AG04450 (cell line): ENCODE data around the gene DCAF10. TPM values are rescaled to one million over a fixed set of nuclear protein-coding genes. Genes with fewer than 3 reads are reported as not detected.
"Not testable (repeated sequence)": the region's sequence is repeated elsewhere in the genome, so short reads cannot be mapped to it uniquely, and the experiment has no call there.

ENCODE experiments used
- CTCF ChIA-PET: fragments of 300-600, 350-600 bp; formaldehyde crosslinking; extraction: SDS; loops from one replicate; lab custom pipeline; 2022; ENCODE audit warnings: antibody characterized with exemption, inconsistent platforms; lab: Charles Lee
- POLR2A ChIA-PET: fragments of 350-600 bp; formaldehyde crosslinking; extraction: SDS; loops from one replicate; lab custom pipeline; 2021; ENCODE audit warnings: antibody characterized with exemption, inconsistent platforms; lab: Yijun Ruan, JAX
- DNase-seq: peaks from one replicate; pipeline ENCODE4 v3.0.0-alpha.2; 2011; ENCODE audit warnings: low read depth, low spot score
- H3K27ac ChIP-seq: one replicate; pipeline ENCODE4 v1.5.1; 2012; ENCODE audit warnings: low read depth, low read length, control low read depth
- H3K27me3 ChIP-seq: one replicate; pipeline ENCODE4 v1.6.0; 2012; ENCODE audit warnings: low read length; ENCODE audit not compliant: control insufficient read depth, insufficient read depth
- H3K4me3 ChIP-seq: 2 replicates; pipeline ENCODE4 v1.5.1; 2011; ENCODE audit warnings: mild to moderate bottlenecking, low read depth, low read length, control low read depth
- H3K9me3 ChIP-seq: 2 replicates; pipeline ENCODE4 v1.5.1; 2012; ENCODE audit warnings: low read length; ENCODE audit not compliant: control insufficient read depth, insufficient read depth
- polyA minus RNA-seq: library from RNA; depleted of rRNA, polyadenylated mRNA; stranded (reverse); fragments of >200 nt; gene quantifications from 2 replicates; pipeline ENCODE4 v1.2.3, GENCODE V29; 2011; rRNA and poly(A)+ RNA removed
- polyA plus RNA-seq: library from polyadenylated mRNA; depleted of rRNA; stranded (reverse); fragments of >200 nt; gene quantifications from 2 replicates; pipeline ENCODE4 v1.2.3, GENCODE V29; 2011; rRNA removed
- TF ChIP-seq, protein P1 (sequence below): IDR thresholded peaks from 2 replicates; pipeline ENCODE4 v1.5.1; 2011; ENCODE audit warnings: low read depth, low read length, control low read depth, inconsistent platforms

The DCAF10 gene, protein sequence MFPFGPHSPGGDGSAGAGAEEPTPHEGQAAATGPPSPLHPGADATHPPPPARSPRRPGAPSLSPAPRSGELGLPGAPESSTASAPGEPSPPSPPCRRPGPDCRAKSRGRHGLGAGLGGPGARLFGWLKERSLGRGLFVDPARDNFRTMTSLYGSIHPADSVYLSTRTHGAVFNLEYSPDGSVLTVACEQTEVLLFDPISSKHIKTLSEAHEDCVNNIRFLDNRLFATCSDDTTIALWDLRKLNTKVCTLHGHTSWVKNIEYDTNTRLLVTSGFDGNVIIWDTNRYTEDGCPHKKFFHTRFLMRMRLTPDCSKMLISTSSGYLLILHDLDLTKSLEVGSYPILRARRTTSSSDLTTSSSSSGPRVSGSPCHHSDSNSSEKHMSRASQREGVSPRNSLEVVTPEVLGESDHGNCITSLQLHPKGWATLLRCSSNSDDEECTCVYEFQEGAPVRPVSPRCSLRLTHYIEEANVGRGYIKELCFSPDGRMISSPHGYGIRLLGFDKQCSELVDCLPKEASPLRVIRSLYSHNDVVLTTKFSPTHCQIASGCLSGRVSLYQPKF
- polyA plus RNA-seq, result 26.4 and 28.7 TPM in 2 replicates
- 32.9 and 39.5 TPM in 2 replicates for polyA minus RNA-seq

DNA sequence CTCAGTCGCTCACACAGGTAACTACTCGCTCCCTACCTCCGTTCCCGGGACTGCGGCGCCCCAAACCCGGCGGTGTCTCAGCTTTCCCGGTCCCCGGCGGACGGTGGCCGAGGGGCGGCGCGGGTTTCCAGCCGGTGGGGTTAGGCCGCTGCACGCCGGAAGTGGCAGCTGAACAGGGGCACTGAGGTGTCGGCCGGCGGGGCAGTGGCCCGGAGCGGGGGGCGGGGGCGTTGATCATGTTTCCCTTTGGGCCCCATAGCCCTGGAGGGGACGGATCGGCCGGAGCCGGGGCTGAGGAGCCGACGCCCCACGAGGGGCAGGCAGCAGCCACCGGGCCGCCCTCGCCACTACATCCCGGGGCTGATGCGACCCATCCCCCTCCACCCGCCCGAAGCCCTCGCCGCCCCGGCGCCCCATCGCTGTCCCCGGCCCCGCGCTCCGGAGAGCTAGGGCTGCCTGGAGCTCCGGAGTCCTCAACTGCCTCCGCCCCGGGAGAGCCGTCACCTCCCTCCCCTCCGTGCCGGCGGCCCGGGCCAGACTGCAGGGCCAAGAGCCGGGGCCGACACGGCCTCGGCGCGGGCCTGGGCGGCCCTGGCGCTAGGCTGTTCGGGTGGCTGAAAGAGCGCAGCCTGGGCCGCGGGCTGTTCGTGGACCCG, at the start of gene DCAF10:
Gene DCAF10, plus strand, starts transcription at position 167 of the 656 bp plus-strand sequence. Its CDS starts 70 bp downstream, at position 237.
- Histone ChIP-seq H3K4me3 (peak within 1 kb of the TSS; percentile 98), H3K27ac (peak within 1 kb of the TSS; percentile 65), H3K27me3 (no peaks in the 10 kb centered on the region), H3K9me3 (no peaks in the 10 kb centered on the region)
- POLR2A ChIA-PET, result interaction anchor here (0.8 to 2.5 kb wide), 7 partner anchors 10 to 208 kb away, joined by 3 to 26 read pairs (median 4); partner anchors contain the start of genes EXOSC3 and TOMM5
- TF ChIP-seq, protein P1, sequence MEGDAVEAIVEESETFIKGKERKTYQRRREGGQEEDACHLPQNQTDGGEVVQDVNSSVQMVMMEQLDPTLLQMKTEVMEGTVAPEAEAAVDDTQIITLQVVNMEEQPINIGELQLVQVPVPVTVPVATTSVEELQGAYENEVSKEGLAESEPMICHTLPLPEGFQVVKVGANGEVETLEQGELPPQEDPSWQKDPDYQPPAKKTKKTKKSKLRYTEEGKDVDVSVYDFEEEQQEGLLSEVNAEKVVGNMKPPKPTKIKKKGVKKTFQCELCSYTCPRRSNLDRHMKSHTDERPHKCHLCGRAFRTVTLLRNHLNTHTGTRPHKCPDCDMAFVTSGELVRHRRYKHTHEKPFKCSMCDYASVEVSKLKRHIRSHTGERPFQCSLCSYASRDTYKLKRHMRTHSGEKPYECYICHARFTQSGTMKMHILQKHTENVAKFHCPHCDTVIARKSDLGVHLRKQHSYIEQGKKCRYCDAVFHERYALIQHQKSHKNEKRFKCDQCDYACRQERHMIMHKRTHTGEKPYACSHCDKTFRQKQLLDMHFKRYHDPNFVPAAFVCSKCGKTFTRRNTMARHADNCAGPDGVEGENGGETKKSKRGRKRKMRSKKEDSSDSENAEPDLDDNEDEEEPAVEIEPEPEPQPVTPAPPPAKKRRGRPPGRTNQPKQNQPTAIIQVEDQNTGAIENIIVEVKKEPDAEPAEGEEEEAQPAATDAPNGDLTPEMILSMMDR, result peak; percentile 10; the same call in 1 of the 2 replicates
- CTCF ChIA-PET, result interaction anchor here (0.7 to 1.0 kb wide), 2 partner anchors 50 to 463 kb away, joined by 3 to 4 read pairs; no protein-coding TSS in a partner anchor
- peak; percentile 50 for DNase-seq

DNA sequence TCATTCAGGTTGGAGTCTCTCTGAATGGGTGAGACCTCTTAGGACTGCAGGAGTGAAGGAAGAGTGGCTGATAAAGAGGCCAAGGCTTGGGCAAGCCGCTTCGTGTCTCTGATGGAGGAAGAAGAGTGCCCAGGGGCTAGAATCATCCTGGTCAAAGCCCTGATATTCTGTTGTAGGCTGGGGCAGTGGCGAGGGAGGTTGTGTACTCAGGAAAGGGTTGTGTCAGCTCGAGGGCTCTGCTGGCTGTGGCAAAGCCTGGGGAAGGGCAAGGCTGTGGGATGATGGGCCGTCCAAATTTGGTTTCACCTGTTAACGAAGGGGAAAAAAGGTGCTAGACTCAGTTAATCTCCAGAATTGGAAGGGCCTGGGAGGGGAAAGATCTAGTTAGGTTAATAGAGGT, 49.4 kb upstream of the DCAF10 start:
- ChIA-PET CTCF (interaction anchor here (0.6 to 0.7 kb wide), 2 partner anchors 50 to 312 kb away, joined by 4 to 5 read pairs; no protein-coding TSS in a partner anchor), POLR2A (interaction anchor here (0.6 kb wide), 1 partner anchor 126 kb away, joined by 3 read pairs; no protein-coding TSS in a partner anchor)

DNA sequence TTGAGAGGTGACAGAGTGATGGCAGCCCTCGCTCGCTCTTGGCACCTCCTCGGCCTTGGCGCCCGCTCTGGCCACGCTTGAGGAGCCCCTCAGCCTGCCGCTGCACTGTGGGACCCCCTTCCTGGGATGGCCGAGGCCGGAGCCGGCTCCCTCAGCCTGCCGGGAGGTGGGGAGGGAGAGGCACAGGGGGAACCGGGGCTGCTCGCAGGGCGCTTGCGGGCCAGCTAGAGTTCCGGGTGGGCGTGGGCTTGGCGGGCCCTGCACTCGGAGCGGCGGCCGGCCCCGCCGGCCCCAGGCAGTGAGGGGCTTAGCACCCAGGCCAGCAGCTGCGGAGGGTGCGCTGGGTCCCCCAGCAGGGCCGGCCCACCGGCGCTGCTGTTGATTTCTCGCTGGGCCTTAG, 48.9 kb upstream of the DCAF10 start:
- H3K9me3 ChIP-seq, POLR2A ChIA-PET, H3K27ac ChIP-seq, DNase-seq, H3K27me3 ChIP-seq, H3K4me3 ChIP-seq: not testable (repeated sequence)
- CTCF ChIA-PET, result interaction anchor here (0.6 kb wide), 1 partner anchor 49 kb away, joined by 4 read pairs; no protein-coding TSS in a partner anchor

More for the DNA sequence above, 49.4 kb upstream of the DCAF10 start:
- Histone ChIP-seq H3K9me3 (no peaks in the 10 kb centered on the region; the same call in 1 of the 2 replicates), H3K27ac (no peak overlapping the region), H3K4me3 (no peak overlapping the region), H3K27me3 (no peaks in the 10 kb centered on the region)
- TF ChIP-seq, protein P1, result no peak
- no peak for DNase-seq

DNA sequence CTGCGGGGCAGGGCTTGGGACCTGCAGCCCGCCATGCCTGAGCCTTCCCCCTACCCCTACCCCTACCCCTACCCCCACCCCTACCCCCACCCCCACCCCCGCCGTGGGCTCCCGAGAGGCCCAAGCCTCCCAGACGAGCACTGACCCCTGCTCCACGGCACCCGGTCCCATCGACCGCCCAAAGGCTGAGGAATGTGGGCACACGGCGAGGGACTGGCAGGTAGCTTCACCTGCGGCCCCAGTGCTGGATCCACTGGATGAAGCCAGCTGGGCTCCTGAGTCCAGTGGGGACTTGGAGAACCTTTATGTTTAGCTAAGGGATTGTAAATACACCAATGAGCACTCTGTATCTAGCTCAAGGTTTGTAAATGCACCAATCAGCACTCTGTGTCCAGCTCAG, 48.5 kb upstream of the DCAF10 start:
- POLR2A ChIA-PET, H3K9me3 ChIP-seq, DNase-seq, H3K27me3 ChIP-seq, H3K4me3 ChIP-seq, H3K27ac ChIP-seq: not testable (repeated sequence)
- CTCF ChIA-PET, result interaction anchor here (0.6 kb wide), 1 partner anchor 85 kb away, joined by 4 read pairs; no protein-coding TSS in a partner anchor

DNA sequence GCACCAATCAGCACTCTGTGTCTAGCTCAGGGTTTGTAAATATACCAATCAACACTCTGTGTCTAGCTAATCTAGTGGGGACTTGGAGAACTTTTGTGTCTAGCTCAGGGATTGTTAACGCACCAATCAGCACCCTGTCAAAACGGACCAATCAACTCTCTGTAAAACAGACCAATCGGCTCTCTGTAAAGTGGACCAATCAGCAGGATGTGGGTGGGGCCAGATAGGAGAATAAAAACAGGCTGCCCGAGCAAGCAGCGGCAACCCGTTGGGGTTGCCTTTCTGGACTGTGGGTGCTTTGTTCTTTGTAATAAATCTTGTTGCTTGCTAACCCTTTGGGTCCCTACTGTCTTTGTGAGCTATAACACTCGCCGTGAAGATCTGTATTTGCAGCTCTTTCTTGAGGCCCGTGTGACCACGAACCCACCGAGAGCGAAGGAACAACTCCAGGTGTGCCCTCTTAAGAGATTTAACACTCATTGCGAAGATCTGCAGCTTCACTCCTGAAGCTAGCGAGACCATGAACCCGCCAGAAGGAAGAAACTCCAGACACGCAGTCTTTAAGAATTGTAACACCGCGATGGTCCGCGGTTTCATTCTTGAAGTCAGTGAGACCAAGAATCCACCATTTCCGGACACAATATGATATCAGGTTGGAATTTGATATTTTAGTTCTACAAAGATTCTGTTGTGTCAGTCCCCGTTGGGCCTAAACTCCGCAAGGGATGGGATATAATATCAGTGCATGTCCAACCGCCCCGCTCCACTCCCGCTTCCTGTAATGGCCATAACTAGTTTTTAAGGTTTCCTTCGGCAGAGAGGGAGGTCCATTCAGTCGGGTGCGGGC, 47.7 kb upstream of the DCAF10 start:
- no peak overlapping the region for H3K27ac ChIP-seq
- ChIA-PET CTCF (interaction anchor here (0.6 kb wide), 1 partner anchor 85 kb away, joined by 4 read pairs; no protein-coding TSS in a partner anchor), POLR2A (interaction anchor here (0.7 kb wide), 1 partner anchor 49 kb away, joined by 3 read pairs; no protein-coding TSS in a partner anchor)
- peak overlapping the region; percentile 78 for H3K4me3 ChIP-seq
- TF ChIP-seq, protein P1, result no peak
- no peak for DNase-seq
- H3K27me3 ChIP-seq, result no peaks in the 10 kb centered on the region
- H3K9me3 ChIP-seq, result no peaks in the 10 kb centered on the region; the same call in 1 of the 2 replicates
